PC-9 (cell line): Measurements from ENCODE around the gene AP3S1. TPM values are rescaled to one million over a fixed set of nuclear protein-coding genes. Genes with fewer than 3 reads are reported as not detected.

Experiments used
- BruUV-seq: library from RNA; stranded (reverse); fragments of 400-500 nt; replicated peaks from 2 replicates; lab custom pipeline; 2021; lab: Mats Ljungman, UMichigan
- CTCF ChIA-PET: fragments of 300-600 bp; sonication (Branson Sonifier 250); formaldehyde crosslinking; loops from one replicate; lab custom pipeline; 2022; ENCODE audit warnings: antibody characterized with exemption; lab: Charles Lee
- POLR2A ChIA-PET: fragments of 300-600 bp; sonication (Branson Sonifier 250); formaldehyde crosslinking; loops from one replicate; lab custom pipeline; 2022; ENCODE audit warnings: antibody characterized with exemption; ENCODE audit not compliant: unreplicated experiment; lab: Charles Lee
- DNase-seq, 2 experiments: peaks; one replicate each; pipeline versions ENCODE4 v3.0.0 to v3.0.0-alpha.2; 2015 to 2022; ENCODE audit warnings: mixed read lengths in 1 of 2
- H2AFZ ChIP-seq: fragments of 200-600 bp; sonication (generic); 2 replicates; pipeline ENCODE4 v1.8.1; 2017; ENCODE audit warnings: antibody characterized with exemption
- H3F3A ChIP-seq: fragments of 200-600 bp; sonication (generic); 2 replicates; pipeline ENCODE4 v1.8.1; 2017; ENCODE audit warnings: antibody characterized with exemption, mild to moderate bottlenecking, low read depth; ENCODE audit not compliant: insufficient read depth
- H3K27ac ChIP-seq: fragments of 200-600 bp; sonication (generic); 2 replicates; pipeline ENCODE4 v1.6.1; 2016; ENCODE audit warnings: mixed run types
- H3K27me3 ChIP-seq: fragments of 200-600 bp; sonication (generic); 2 replicates; pipeline ENCODE4 v1.6.1; 2016; ENCODE audit warnings: low read depth, mixed run types; ENCODE audit not compliant: insufficient read depth
- H3K36me3 ChIP-seq: fragments of 200-600 bp; sonication (generic); 2 replicates; pipeline ENCODE4 v1.6.1; 2016; ENCODE audit warnings: low read depth, mixed run types
- H3K4me1 ChIP-seq: fragments of 200-600 bp; sonication (generic); replicated peaks from 2 replicates; pipeline ENCODE4 v1.6.1; 2016; ENCODE audit warnings: mixed run types; ENCODE audit not compliant: insufficient read depth
- H3K4me2 ChIP-seq: fragments of 200-600 bp; sonication (generic); 2 replicates; pipeline ENCODE4 v1.6.1; 2017; ENCODE audit warnings: mixed run types
- H3K4me3 ChIP-seq: fragments of 200-600 bp; sonication (generic); 2 replicates; pipeline ENCODE4 v1.6.1; 2016; ENCODE audit warnings: mixed run types
- H3K79me2 ChIP-seq: fragments of 200-600 bp; sonication (generic); 2 replicates; pipeline ENCODE4 v1.6.1; 2017; ENCODE audit warnings: low read depth, mixed run types
- H3K9me2 ChIP-seq: fragments of 200-600 bp; sonication (generic); 2 replicates; pipeline ENCODE4 v1.8.1; 2017; ENCODE audit warnings: mild to moderate bottlenecking; ENCODE audit not compliant: insufficient read depth
- H3K9me3 ChIP-seq: fragments of 200-600 bp; sonication (generic); 2 replicates; pipeline ENCODE4 v1.8.1; 2016; ENCODE audit warnings: low read depth; ENCODE audit not compliant: insufficient read depth
- H4K20me1 ChIP-seq: fragments of 200-600 bp; sonication (generic); 2 replicates; pipeline ENCODE4 v1.8.1; 2017; ENCODE audit not compliant: insufficient read depth
- EZH2 ChIP-seq: fragments of 200-600 bp; sonication (generic); IDR thresholded peaks from 2 replicates; pipeline ENCODE4 v1.8.0; 2017; ENCODE audit warnings: antibody characterized with exemption, low read depth
- intact Hi-C: fragments of 100-400 bp; cut with micrococcal nuclease; formaldehyde crosslinking; loops from one replicate; pipeline ENCODE4 v1.10.0; 2022; ENCODE audit not compliant: unreplicated experiment
- total RNA-seq: library from RNA; stranded (reverse); gene quantifications from 2 replicates; pipeline ENCODE4 v1.2.3, GENCODE V29; 2021
- TF ChIP-seq, protein P1 (sequence below): fragments of 200-600 bp; sonication (generic); conservative IDR thresholded peaks from 2 replicates; pipeline ENCODE4 v1.6.1; 2017; ENCODE audit warnings: mixed run types, antibody characterized with exemption, mild to moderate bottlenecking, moderate library complexity

The AP3S1 gene
- total RNA-seq, 1 experiment from 2014 or later, result 49.1 TPM

- Histone ChIP-seq H3K4me2 (peak overlapping the region; percentile 95), H3K36me3 (peaks cover 3% of the 10 kb centered on the region; the same call in 1 of the 2 replicates), H3K27ac (no peak overlapping the region), H3K4me3 (peak overlapping the region; percentile 88), H3K79me2 (peaks cover 60% of the 10 kb centered on the region), H3K4me1 (peaks cover 35% of the 10 kb centered on the region), H3F3A (no peaks in the 10 kb centered on the region), H3K9me3 (no peaks in the 10 kb centered on the region; the same call in 1 of the 2 replicates), H3K27me3 (no peaks in the 10 kb centered on the region), H4K20me1 (peaks cover 19% of the 10 kb centered on the region), H2AFZ (peak overlapping the region; percentile 85), H3K9me2 (no peaks in the 10 kb centered on the region)
- DNase-seq, result no peak
- CTCF ChIA-PET, result no interaction called here
- TF ChIP-seq, protein P1, sequence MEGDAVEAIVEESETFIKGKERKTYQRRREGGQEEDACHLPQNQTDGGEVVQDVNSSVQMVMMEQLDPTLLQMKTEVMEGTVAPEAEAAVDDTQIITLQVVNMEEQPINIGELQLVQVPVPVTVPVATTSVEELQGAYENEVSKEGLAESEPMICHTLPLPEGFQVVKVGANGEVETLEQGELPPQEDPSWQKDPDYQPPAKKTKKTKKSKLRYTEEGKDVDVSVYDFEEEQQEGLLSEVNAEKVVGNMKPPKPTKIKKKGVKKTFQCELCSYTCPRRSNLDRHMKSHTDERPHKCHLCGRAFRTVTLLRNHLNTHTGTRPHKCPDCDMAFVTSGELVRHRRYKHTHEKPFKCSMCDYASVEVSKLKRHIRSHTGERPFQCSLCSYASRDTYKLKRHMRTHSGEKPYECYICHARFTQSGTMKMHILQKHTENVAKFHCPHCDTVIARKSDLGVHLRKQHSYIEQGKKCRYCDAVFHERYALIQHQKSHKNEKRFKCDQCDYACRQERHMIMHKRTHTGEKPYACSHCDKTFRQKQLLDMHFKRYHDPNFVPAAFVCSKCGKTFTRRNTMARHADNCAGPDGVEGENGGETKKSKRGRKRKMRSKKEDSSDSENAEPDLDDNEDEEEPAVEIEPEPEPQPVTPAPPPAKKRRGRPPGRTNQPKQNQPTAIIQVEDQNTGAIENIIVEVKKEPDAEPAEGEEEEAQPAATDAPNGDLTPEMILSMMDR, result no peak
- TF ChIP-seq EZH2, result no peak
- TSS peak; percentile 39 for BruUV-seq
- POLR2A ChIA-PET, result no interaction called here
- intact Hi-C loops, result loop anchor here (5.0 kb wide), 3 partner anchors 239 to 746 kb away; no protein-coding TSS in a partner anchor
These were observed 1.2 kb downstream of the AP3S1 start for GRCh38 chr5:115842952-115843351.

- no peaks in the 10 kb centered on the region for H3K9me2 ChIP-seq
- intact Hi-C loops, result loop anchor here (5.0 kb wide), 3 partner anchors 239 to 746 kb away; no protein-coding TSS in a partner anchor
- no peak overlapping the region for H3K27ac ChIP-seq
- no peaks in the 10 kb centered on the region; the same call in 1 of the 2 replicates for H3K9me3 ChIP-seq
- peaks cover 32% of the 10 kb centered on the region for H3K4me1 ChIP-seq
- H3K79me2 ChIP-seq, result peaks cover 54% of the 10 kb centered on the region
- H4K20me1 ChIP-seq, result peaks cover 13% of the 10 kb centered on the region
- no peaks in the 10 kb centered on the region for H3F3A ChIP-seq
- ChIA-PET POLR2A (no interaction called here), CTCF (no interaction called here)
- no peaks in the 10 kb centered on the region for H3K36me3 ChIP-seq
- H3K4me3 ChIP-seq, result peak overlapping the region; percentile 88
- DNase-seq, result no peak
- no peak for TF ChIP-seq EZH2
- TF ChIP-seq, protein P1, result no peak
- H3K27me3 ChIP-seq, result no peaks in the 10 kb centered on the region
- BruUV-seq, result no TSS peak
- peak overlapping the region; percentile 95 for H3K4me2 ChIP-seq
- no peak overlapping the region for H2AFZ ChIP-seq
These were observed 1.9 kb downstream of the AP3S1 start for GRCh38 chr5:115843444-115844130.

- CTCF ChIA-PET, result no interaction called here
These were observed 2.6 kb downstream of the AP3S1 start for GRCh38 chr5:115844321-115844817.

More at GRCh38 chr5:115844321-115844817, 2.6 kb downstream of the AP3S1 start:
- TF ChIP-seq, protein P1, result no peak
- TF ChIP-seq EZH2, result no peak
- no peak for DNase-seq
- 0 out of 2 replicates have a peak overlapping the region, but pooled peaks have one; percentile 95 for H3K4me2 ChIP-seq
- H4K20me1 ChIP-seq, result peaks cover 8% of the 10 kb centered on the region
- H3F3A ChIP-seq, result no peaks in the 10 kb centered on the region
- no peak overlapping the region for H2AFZ ChIP-seq
- H3K27me3 ChIP-seq, result no peaks in the 10 kb centered on the region
- H3K27ac ChIP-seq, result no peak overlapping the region
- H3K79me2 ChIP-seq, result peaks cover 47% of the 10 kb centered on the region
- H3K4me3 ChIP-seq, result no peak overlapping the region
- intact Hi-C loops, result loop anchor here (5.0 kb wide), 3 partner anchors 238 to 747 kb away; no protein-coding TSS in a partner anchor
- no peaks in the 10 kb centered on the region for H3K9me2 ChIP-seq
- no peaks in the 10 kb centered on the region; the same call in 1 of the 2 replicates for H3K9me3 ChIP-seq
- H3K4me1 ChIP-seq, result peaks cover 24% of the 10 kb centered on the region
- no peaks in the 10 kb centered on the region for H3K36me3 ChIP-seq
- POLR2A ChIA-PET, result no interaction called here
- BruUV-seq, result no TSS peak
